AG10803 (cell line): ENCODE results near the gene PLP1.
"Not testable (repeated sequence)": the region's sequence is repeated elsewhere in the genome, so short reads cannot be mapped to it uniquely, and the experiment has no call there.

Experiments used
- DNase-seq: peaks from one replicate; pipeline ENCODE4 v3.0.0; 2010; ENCODE audit warnings: low read depth
- H3K4me3 ChIP-seq: 2 replicates; pipeline ENCODE4 v1.5.1; 2011; ENCODE audit warnings: mild to moderate bottlenecking, low read length, control low read depth
- CTCF ChIP-seq: conservative IDR thresholded peaks from 2 replicates; pipeline ENCODE4 v1.5.1; 2011; ENCODE audit warnings: mild to moderate bottlenecking, low read length, control low read depth, inconsistent platforms

The PLP1 gene

DNA sequence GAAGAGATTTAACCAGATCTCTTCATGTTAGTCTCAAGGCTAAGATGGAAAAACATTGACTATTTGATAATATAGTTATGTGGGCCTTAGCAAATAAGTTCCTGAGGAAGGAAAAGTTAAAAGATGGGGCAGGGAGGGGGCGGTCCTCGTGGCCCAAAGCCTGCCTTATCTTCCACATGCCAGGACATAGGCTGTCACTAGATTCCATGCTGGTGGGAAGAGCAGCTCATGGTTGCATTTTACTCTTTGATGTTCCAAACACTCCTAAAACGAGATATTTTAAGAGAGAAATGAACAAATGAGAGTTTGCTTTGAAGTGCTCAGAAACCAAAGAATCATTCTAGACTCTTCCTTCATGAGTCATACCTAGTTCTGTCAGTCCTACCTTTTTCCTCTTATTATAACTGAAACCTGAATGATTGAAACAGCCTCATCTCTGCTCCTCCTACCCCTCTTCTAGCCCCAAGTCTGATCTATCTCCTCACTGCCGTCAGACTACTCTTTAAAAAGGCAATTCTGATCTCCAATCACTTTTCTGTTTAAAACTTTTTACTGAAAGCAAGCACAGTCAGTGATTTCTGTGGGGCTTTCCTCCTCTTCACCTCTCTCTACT is 30.3 kb downstream of the PLP1 start:
- H3K4me3 ChIP-seq: no peak overlapping the region
- DNase-seq: no peak
- no peak for TF ChIP-seq CTCF

- no peak for TF ChIP-seq CTCF
- no peak for DNase-seq
- no peak overlapping the region for H3K4me3 ChIP-seq
These were observed 35.2 kb downstream of the PLP1 start for GRCh38 chrX:103811858-103812257.

DNA sequence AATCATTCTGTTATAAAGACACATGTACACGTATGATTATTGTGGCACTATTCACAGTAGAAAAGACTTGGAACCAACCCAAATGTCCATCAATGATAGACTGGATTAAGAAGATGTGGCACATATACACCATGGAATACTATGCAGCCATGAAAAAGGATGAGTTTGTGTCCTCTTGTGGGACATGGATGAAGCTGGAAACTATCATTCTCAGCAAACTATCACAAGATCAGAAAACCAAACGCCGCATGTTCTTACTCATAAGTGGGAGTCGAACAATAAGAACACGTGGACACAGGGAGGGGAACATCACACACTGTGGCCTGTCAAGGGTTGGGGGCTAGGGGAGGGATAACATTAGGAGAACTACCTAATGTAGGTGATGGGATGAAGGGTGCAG is 40.5 kb downstream of the PLP1 start:
- DNase-seq, H3K4me3 ChIP-seq: not testable (repeated sequence)

DNA sequence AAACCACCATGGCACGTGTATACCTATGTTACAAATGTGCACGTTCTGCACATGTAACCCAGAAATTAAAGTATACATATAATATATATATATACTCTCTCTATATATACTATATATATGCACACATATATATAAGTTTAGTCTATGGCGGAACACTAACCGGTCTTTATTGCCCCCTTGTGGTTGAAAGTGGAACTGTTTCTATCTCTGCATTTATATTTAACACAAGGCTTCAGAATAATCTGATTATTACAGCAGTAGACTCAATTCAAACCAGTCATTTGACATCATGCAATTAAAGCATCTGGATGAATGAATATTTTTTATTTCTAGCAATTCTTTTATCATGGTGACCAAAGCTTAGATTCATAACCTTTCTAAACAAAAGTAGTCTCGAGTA is 40.9 kb downstream of the PLP1 start:
- TF ChIP-seq CTCF: peak; percentile 58
- no peak for DNase-seq
- no peak overlapping the region for H3K4me3 ChIP-seq

DNA sequence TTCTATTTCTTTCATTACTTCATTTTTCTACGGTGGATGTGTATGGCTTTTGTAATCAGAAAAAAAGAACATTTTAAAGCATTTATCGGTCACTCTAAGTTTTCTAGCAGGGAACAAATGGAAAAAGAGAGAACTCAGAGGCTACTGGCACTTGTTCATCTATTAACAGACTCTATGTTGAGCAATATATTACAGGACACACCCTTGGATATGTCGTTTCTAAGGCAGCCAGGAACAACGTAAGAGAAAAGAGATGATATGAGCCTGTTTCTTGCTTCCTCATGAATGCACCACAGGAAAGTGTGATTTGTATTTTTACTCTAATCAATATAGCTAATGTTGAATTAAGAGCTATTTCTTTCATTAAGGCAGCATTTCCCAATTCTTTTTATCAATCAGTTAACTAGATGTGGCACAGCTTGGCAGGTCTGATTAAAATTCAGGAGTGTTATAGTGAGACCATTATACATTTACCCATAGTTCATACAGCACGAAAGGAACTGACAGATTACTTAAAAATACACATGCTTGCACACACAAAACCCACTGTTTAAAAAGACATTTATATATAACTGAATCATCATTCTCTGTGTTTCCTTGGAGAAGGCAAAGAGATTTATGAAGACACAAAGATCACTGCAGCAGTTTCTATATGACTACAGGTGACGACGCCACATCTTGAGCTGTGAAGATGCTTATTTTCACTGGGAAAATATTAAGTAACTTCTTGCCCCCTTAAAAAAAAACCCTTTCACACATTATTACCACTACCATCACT is 42.4 kb downstream of the PLP1 start:
- TF ChIP-seq CTCF: no peak
- DNase-seq: peak; percentile 21
- no peak overlapping the region for H3K4me3 ChIP-seq

DNA sequence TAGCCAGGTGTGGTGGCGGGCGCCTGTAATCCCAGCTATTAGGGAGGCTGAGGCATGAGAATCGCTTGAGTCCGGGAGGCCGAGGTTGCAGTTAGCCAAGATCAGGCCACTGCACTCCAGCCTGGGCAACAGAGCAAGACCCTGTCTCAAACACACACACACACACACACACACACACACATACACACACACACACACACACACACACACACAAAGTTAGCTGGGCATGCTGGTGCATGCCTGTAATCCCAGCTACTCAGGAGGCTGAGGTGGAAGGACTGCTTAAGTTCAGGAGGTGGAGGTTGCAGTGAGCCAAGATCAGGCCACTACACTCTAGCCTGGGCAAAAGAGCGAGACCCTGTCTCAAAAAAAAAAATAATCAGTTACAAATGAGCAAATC is 44.2 kb downstream of the PLP1 start:
- not testable (repeated sequence) for DNase-seq, H3K4me3 ChIP-seq

DNA sequence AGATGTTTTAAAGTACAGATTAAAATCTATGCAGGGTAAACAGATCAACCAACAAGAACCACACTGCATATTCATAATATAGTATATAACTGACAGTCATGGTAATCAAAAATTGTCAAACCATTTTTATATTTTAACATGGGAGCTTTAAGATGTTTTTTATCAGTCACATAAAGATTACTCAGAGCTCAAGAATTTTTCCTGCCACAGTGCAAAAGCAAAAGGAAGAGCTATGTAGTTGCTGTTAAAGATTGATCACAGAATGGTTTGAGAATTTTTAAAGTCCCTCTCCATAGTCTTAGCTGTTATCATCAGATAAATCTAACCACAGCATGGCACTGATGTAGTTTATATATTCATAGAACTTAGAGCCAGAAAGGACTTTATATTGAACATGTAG is 47.0 kb downstream of the PLP1 start:
- TF ChIP-seq CTCF: no peak
- no peak overlapping the region for H3K4me3 ChIP-seq
- no peak for DNase-seq

DNA sequence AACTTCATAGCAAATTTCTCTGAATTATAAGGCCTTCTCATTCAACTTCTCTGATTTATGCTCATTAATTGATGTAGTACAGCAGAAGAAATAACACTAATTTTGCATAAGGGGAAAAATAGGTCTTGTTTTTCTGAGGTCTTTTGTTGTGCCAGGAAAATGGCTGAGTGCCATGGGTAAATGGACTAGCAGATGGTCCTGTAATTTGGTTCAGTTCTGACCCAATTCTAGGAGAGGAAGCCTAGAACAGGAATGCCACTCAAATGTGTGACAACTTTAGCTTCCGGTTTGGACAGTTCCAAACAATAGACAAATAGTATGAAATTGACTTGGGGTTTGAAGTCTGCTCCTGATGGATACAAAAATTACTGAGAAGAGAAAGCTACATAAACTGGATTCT is 49.2 kb downstream of the PLP1 start:
- no peak overlapping the region for H3K4me3 ChIP-seq
- DNase-seq: no peak
- TF ChIP-seq CTCF: no peak
